ENCODE results near the gene SFN. TPM values are rescaled to one million over a fixed set of nuclear protein-coding genes. Genes with fewer than 3 reads are reported as not detected.

The SFN gene
- total RNA-seq, 4 donors from 2014 or later, result 1,060 to 2,609 (median 1,818) TPM

GRCh38 chr1:26907071-26907917 lies 44.3 kb downstream of the SFN start:
- no peak for DNase-seq
- H3K27me3 ChIP-seq, result no peaks in the 10 kb centered on the region
- 29 to 39% methylated on average over 5 of the region's 6 CpGs for WGBS, 2 donors
- no peak for TF ChIP-seq POLR2A (IDR thresholded peaks at IDR 0.05)
- no peak for TF ChIP-seq CTCF (IDR thresholded peaks at IDR 0.05)
- no peaks in the 10 kb centered on the region for H3K4me1 ChIP-seq
- no peak overlapping the region for H3K27ac ChIP-seq
- intact Hi-C loops (cut with DNase I), result no loop called here
- no peaks in the 10 kb centered on the region for H3K36me3 ChIP-seq
- no peaks in the 10 kb centered on the region for H3K9me3 ChIP-seq
- no peak overlapping the region for H3K4me3 ChIP-seq

DNA sequence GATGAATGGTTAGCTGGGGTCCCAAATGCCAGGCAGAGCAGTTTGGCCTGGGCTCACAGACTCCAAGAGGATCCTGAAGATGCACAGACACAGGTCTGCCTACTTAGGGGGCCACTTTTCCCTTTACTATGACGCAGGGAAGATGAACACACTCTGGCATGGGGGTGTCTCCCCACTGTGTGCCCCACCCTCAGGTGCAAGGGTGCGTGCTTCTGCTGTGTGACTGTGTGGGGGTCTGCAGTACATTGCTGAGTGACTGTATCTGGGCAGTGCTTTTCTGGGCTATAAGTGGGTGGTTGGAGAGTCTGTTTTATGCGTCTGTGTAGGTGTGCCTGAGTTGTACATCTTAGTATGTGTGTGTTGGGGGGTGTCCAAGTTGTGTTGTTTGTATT lies 47.0 kb downstream of the SFN start:
- no peak for TF ChIP-seq POLR2A (IDR thresholded peaks at IDR 0.05)
- TF ChIP-seq CTCF (IDR thresholded peaks at IDR 0.05), result no peak
- intact Hi-C loops (cut with DNase I), result no loop called here
- no peak for DNase-seq
- 88 to 91% methylated on average over 3 of the region's 3 CpGs for WGBS, 2 donors
- no peak overlapping the region for H3K4me3 ChIP-seq
- H3K27ac ChIP-seq, result no peak overlapping the region
- no peaks in the 10 kb centered on the region for H3K36me3 ChIP-seq
- no peaks in the 10 kb centered on the region for H3K4me1 ChIP-seq
- H3K27me3 ChIP-seq, result no peaks in the 10 kb centered on the region
- no peaks in the 10 kb centered on the region for H3K9me3 ChIP-seq

DNA sequence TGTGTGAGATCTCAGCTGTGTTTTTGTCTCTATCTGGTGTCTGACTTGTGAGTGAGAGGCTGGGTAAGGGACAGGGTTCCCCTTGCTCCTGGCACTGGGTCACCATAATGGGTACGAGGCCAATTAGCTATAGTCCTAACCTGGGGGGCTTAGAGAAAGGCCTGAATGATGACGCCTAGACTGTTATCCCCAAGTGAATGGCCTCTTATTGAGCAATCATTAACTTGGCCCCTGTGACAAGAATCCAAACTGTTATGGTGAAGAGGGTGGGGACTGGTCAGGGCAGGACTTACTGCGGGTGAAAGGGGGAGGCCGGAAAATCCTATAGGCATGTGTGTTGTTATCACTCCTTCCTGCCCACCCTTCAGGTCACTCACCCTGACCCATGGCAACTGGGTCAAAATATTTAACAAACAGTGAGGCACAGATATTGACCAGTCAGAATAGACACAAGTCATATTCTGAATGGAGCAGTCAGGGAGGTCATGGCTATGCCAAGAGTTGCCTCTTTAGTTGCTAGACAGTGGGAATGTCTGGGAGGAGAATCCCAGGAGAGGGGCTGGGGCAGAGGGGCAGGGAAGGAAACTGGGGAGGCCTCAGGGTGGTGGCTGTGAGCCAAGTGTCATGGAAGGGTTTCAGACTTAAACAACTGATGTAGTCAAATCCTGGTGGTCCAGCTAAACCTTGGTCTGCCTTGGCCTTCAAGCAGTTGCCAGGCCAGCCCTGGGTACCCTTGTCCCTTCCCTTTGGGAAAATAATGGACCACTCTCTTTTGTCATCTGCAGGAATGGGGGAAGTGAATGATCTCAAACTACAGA lies 47.6 kb downstream of the SFN start:
- intact Hi-C loops (cut with DNase I), result no loop called here
- Histone ChIP-seq H3K4me1 (no peaks in the 10 kb centered on the region), H3K27ac (no peak overlapping the region), H3K4me3 (no peak overlapping the region), H3K36me3 (no peaks in the 10 kb centered on the region), H3K9me3 (no peaks in the 10 kb centered on the region), H3K27me3 (no peaks in the 10 kb centered on the region)
- TF ChIP-seq POLR2A (IDR thresholded peaks at IDR 0.05) (no peak), CTCF (IDR thresholded peaks at IDR 0.05) (no peak)
- DNase-seq, result no peak
- 64 to 84% methylated on average over 4 of the region's 4 CpGs for WGBS, 2 donors

GRCh38 chr1:26911399-26912146 lies 48.6 kb downstream of the SFN start:
- intact Hi-C loops (cut with DNase I), result no loop called here
- no peaks in the 10 kb centered on the region for H3K27me3 ChIP-seq
- H3K27ac ChIP-seq, result no peak overlapping the region
- no peak overlapping the region for H3K4me3 ChIP-seq
- H3K4me1 ChIP-seq, result no peaks in the 10 kb centered on the region
- DNase-seq, result no peak
- WGBS, 2 donors, result 80 to 86% methylated on average over 2 to 7 of the region's 8 CpGs
- no peaks in the 10 kb centered on the region for H3K36me3 ChIP-seq
- H3K9me3 ChIP-seq, result no peaks in the 10 kb centered on the region
- no peak for TF ChIP-seq POLR2A (IDR thresholded peaks at IDR 0.05)
- no peak for TF ChIP-seq CTCF (IDR thresholded peaks at IDR 0.05)

Data from esophagus squamous epithelium (tissue), 5 donors.